ENCODE data around the gene NEUROD2.

Gene NEUROD2

DNA sequence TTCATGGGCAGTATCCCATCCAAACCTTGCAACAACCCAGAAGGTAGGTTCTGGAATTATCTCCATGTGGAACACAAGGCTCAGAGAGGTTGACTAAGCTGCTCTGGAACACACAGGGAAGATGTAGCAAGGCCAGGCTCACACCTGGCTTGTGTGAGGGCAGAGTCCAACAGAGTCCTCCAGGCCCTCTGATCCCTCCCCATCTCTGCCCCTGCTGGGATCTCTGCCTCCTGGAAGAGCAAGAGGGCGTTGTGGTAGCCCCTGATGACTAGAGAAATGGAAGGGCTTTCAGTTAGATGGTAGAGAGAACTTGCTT is 12.0 kb upstream of the NEUROD2 start:
- no peak for DNase-seq
- H3K4me3 ChIP-seq (ENCODE audit: low read depth, low read length) = no peak overlapping the region
- peaks cover 45% of the 10 kb centered on the region for H3K27me3 ChIP-seq (ENCODE audit: insufficient read depth, low read depth, severe bottlenecking)
- H3K27ac ChIP-seq = no peak overlapping the region
- TF ChIP-seq, protein P1, sequence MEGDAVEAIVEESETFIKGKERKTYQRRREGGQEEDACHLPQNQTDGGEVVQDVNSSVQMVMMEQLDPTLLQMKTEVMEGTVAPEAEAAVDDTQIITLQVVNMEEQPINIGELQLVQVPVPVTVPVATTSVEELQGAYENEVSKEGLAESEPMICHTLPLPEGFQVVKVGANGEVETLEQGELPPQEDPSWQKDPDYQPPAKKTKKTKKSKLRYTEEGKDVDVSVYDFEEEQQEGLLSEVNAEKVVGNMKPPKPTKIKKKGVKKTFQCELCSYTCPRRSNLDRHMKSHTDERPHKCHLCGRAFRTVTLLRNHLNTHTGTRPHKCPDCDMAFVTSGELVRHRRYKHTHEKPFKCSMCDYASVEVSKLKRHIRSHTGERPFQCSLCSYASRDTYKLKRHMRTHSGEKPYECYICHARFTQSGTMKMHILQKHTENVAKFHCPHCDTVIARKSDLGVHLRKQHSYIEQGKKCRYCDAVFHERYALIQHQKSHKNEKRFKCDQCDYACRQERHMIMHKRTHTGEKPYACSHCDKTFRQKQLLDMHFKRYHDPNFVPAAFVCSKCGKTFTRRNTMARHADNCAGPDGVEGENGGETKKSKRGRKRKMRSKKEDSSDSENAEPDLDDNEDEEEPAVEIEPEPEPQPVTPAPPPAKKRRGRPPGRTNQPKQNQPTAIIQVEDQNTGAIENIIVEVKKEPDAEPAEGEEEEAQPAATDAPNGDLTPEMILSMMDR (IDR thresholded peaks at IDR 0.05; ENCODE audit: low read depth, low read length) = no peak
- no peaks in the 10 kb centered on the region for H3K9me3 ChIP-seq (ENCODE audit: severe bottlenecking)
- no peaks in the 10 kb centered on the region for H3K36me3 ChIP-seq

DNA sequence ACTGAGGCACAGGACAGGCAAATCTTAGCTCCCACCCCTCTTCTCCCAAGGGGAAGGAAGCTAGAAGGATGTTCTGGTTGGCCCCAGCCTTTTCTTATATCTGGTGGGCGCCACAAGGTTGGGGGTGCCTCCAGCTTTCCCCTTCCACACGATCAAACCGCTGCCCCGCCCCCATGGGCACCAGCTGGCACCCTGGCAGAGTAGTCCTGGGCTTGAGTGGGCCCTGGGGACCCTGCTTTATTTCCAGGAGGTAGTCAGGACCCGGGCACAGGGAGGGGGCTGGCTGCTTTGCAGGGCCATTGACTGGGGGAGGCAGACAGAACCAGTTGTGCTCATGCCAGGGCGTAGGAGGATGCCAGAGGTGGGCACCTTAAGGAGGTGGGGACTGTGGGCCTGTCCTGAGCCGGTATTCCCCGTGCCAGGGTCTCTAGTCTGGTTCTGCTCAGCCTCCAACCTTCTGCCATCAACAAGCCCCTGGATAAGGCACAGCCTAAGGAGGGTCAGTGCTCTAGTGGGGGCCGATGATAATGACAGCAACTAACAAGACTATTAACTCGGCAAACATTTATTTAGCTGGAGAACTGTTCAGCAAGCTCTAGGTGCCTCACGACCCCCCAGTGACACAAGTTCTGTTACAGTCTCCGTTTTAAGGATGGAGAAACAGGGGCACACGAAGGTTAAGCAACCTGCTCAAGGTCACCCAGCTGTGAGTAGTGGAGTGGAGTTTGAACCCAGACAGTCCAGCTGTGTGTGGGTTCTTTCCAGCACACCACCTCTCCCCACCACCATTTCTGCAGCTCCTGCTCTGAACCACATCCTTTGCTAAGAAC is 11.5 kb upstream of the NEUROD2 start:
- Histone ChIP-seq H3K27ac (no peak overlapping the region; the same call in 1 of the 2 replicates), H3K36me3 (no peaks in the 10 kb centered on the region), H3K4me3 (ENCODE audit: low read depth, low read length) (peak overlapping the region; percentile 85), H3K9me3 (ENCODE audit: severe bottlenecking) (no peaks in the 10 kb centered on the region), H3K27me3 (ENCODE audit: insufficient read depth, low read depth, severe bottlenecking) (peaks cover 51% of the 10 kb centered on the region)
- TF ChIP-seq, protein P1 (IDR thresholded peaks at IDR 0.05; ENCODE audit: low read depth, low read length) = no peak
- no peak for DNase-seq

DNA sequence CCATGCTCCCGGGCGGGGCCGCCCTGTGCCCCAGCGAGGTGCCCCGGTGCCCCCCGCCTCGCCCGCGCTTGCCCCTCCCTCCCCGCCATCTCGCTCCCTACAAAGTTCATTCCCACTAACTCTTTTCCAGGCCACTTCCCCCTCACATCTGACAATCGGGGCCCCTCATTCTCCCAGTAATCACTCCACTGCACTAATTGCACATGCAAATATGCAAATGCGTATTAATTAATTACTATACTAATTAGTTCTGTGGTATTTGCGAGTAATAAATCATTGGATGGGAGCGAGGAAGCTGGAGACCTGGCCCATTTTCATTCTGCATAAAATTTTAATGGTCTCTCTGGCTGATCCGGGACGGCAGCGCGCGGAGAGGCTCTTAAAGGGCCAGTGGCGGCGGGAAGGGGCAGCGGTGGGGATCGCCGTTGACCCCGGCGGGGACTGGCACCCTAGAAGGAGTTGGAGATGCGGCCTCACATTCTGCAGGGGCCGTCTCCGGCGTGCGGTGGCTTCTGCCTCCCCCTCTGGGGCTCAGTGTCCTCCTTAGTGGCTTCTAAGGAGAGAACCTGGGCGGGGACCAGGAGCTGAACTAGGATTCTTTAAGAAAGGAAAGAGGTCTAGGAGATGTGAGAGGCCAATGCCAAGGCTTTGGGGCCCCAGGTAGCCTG is 10.7 kb upstream of the NEUROD2 start:
- Histone ChIP-seq H3K27me3 (ENCODE audit: insufficient read depth, low read depth, severe bottlenecking) (peaks cover 59% of the 10 kb centered on the region), H3K4me3 (ENCODE audit: low read depth, low read length) (peak overlapping the region; percentile 85), H3K9me3 (ENCODE audit: severe bottlenecking) (no peaks in the 10 kb centered on the region), H3K27ac (no peak overlapping the region; the same call in 1 of the 2 replicates), H3K36me3 (no peaks in the 10 kb centered on the region)
- no peak for DNase-seq
- TF ChIP-seq, protein P1 (IDR thresholded peaks at IDR 0.05; ENCODE audit: low read depth, low read length) = no peak

DNA sequence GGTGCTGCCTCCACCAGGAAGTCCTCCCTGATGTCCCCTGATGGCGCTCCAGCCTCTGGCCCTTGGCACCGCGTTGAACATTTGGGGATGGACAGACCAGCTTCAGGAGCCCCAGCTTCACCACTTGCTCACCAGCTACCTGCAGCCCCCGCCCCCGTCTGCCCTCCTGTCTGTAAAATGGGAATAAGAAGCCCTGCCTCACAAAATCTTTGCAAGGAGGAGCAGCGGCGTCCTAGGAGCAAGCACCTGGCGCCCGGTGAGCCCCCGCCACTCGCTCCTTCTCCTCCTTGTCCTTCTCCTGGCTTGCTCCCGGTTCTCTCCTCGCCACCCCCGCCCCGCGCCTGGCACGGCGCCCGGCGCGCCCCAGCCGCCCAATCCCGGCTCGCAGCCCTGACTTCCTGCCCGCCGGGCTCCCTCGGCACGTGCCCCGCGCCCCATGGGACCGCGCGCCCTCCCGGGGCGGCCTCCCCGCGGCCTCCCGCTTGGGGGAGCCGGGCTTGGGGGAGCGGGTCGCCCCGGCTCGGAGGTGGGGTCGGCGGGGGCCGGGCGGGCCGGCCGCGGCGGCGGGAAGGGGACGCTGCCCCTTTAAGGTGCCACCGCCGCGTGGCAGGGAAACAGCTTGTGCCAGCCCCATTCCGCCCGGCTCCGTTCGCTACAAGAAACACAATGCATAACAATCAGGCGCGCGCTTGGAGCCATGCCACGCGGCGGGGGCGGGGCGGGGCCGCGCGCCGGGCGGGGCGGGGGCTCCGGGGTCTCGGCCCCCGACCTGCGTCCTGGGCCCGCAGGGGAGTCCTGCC is 9.9 kb upstream of the NEUROD2 start:
- peak overlapping the region; percentile 85 for H3K4me3 ChIP-seq (ENCODE audit: low read depth, low read length)
- TF ChIP-seq, protein P1 (IDR thresholded peaks at IDR 0.05; ENCODE audit: low read depth, low read length) = no peak
- H3K36me3 ChIP-seq = no peaks in the 10 kb centered on the region
- H3K27ac ChIP-seq = no peak overlapping the region
- DNase-seq = peak; percentile 54
- no peaks in the 10 kb centered on the region for H3K9me3 ChIP-seq (ENCODE audit: severe bottlenecking)
- H3K27me3 ChIP-seq (ENCODE audit: insufficient read depth, low read depth, severe bottlenecking) = peaks cover 66% of the 10 kb centered on the region

DNA sequence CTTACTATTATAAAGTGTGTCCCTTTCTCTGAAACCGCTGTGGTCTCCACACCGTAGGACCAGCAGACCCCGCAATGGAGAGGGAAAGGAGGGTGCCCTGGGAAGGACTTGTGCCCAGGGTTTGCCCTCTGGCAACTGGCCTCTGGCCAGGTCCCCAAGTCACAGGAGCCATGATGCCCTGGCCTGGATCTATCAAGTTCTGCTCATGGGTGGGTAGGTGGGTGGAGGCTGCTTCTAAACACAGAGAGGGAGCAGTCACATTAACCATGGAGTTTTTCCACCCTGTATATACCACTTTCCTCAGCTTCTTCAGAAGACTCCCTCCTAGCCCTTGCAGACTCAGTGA is 9.4 kb upstream of the NEUROD2 start:
- Histone ChIP-seq H3K36me3 (no peaks in the 10 kb centered on the region), H3K9me3 (ENCODE audit: severe bottlenecking) (no peaks in the 10 kb centered on the region), H3K4me3 (ENCODE audit: low read depth, low read length) (no peak overlapping the region), H3K27me3 (ENCODE audit: insufficient read depth, low read depth, severe bottlenecking) (peaks cover 66% of the 10 kb centered on the region), H3K27ac (no peak overlapping the region)
- TF ChIP-seq, protein P1 (IDR thresholded peaks at IDR 0.05; ENCODE audit: low read depth, low read length) = no peak
- DNase-seq = no peak
